DND-41 (cell line): ENCODE data around the gene MEF2D.

Source experiments
- EZH2 ChIP-seq: IDR thresholded peaks from 3 replicates; pipeline ENCODE4 v1.6.1; 2012; ENCODE audit warnings: borderline replicate concordance, low read depth, mild to moderate bottlenecking, moderate library complexity, low read length, inconsistent platforms; ENCODE audit not compliant: severe bottlenecking
- TF ChIP-seq, protein P1 (sequence below): IDR thresholded peaks from 2 replicates; pipeline ENCODE4 v1.5.1; 2012; ENCODE audit warnings: borderline replicate concordance, low read length, moderate library complexity, mild to moderate bottlenecking; ENCODE audit not compliant: poor library complexity, severe bottlenecking; ENCODE audit errors: extremely low read depth

DNA sequence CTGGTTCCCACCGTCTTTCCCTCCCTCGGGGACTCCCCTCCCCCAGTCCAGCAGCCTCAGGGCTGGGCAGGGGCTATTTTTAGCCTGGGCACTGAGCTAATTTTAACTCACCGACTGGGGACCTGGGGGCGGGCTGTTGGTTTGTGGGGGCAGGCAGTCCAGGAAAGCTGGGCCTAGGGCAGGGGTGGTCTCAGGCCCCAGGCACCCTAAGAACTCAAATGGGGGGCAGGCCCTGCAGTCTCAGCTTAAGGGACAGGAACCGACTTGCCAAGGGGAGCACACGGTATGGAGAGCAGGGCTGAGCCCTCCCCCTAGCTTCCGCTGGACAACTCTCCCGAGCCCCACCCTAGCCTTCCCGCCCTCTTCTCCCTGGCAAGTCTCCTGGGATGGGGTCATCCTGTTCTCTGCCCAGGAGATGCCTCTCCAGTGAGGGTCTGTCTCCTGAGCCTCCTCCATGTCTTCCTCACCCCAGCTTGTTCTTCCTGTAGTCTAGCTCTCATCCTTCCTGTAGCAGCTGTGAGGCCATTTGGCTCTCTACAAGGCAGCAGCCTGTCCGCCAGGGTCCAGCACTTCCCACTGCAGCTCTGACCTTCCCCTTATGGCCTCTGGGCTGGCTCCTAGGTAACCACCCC lies 10.1 kb downstream of the MEF2D start:
- TF ChIP-seq, protein P1, sequence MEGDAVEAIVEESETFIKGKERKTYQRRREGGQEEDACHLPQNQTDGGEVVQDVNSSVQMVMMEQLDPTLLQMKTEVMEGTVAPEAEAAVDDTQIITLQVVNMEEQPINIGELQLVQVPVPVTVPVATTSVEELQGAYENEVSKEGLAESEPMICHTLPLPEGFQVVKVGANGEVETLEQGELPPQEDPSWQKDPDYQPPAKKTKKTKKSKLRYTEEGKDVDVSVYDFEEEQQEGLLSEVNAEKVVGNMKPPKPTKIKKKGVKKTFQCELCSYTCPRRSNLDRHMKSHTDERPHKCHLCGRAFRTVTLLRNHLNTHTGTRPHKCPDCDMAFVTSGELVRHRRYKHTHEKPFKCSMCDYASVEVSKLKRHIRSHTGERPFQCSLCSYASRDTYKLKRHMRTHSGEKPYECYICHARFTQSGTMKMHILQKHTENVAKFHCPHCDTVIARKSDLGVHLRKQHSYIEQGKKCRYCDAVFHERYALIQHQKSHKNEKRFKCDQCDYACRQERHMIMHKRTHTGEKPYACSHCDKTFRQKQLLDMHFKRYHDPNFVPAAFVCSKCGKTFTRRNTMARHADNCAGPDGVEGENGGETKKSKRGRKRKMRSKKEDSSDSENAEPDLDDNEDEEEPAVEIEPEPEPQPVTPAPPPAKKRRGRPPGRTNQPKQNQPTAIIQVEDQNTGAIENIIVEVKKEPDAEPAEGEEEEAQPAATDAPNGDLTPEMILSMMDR: no peak
- TF ChIP-seq EZH2: no peak
